Vagina (tissue), 2 donors: ENCODE results near the gene ZNF688.
"Not testable (repeated sequence)": the region's sequence is repeated elsewhere in the genome, so short reads cannot be mapped to it uniquely, and the experiment has no call there.

Source experiments
- CTCF ChIP-seq, 3 experiments: fragments of 450-650 bp in 2 of 3; fragments of 200-600 bp in 1 of 3; sonication (generic) in 1 of 3; IDR thresholded peaks; one replicate each; pipeline ENCODE4 v1.5.1; 2017 to 2019; ENCODE audit warnings: antibody characterized with exemption in 3 of 3, mild to moderate bottlenecking in 2 of 3, moderate library complexity in 2 of 3
- POLR2A ChIP-seq, 2 donors: fragments of 450-650 bp; IDR thresholded peaks; one replicate each; pipeline ENCODE4 v1.6.1; 2017; ENCODE audit warnings: antibody characterized with exemption in 2 of 2, mild to moderate bottlenecking in 2 of 2, moderate library complexity in 2 of 2
- POLR2AphosphoS5 ChIP-seq, 2 donors: sonication (generic); formaldehyde crosslinking; IDR thresholded peaks; one replicate each; pipeline ENCODE4 v1.9.0; 2017; ENCODE audit warnings: antibody characterized with exemption in 2 of 2, mild to moderate bottlenecking in 2 of 2, low read depth in 1 of 2; ENCODE audit not compliant: insufficient read depth in 1 of 2

DNA sequence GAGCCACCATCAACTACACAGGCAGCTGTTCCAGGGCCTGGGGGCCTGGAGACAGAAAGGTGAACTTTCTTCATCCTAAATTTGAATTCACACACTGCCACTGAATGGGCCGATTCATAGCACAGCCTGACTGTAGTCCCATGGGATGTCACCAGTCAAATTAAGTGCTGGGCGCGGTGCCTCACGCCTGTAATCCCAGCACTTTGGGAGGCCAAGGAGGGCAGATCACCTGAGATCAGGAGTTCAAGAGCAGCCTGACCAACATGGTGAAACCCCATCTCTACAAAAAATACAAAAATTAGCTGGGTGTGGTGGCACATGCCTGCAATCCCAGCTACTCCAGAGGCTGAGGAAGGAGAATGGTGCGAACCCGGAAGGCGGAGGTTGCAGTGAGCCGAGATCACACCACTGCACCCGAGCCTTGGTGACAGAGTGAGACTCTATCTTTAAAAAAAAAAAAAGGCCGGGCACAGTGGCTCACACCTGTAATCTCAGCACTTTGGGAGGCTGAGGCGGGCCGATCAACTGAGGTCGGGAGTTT lies 31.5 kb downstream of the ZNF688 start:
- TF ChIP-seq CTCF (IDR thresholded peaks at IDR 0.05); POLR2A (IDR thresholded peaks at IDR 0.05); POLR2AphosphoS5 (IDR thresholded peaks at IDR 0.05; ENCODE audit: insufficient read depth in 1 of 2, low read depth in 1 of 2): not testable (repeated sequence)
